Endothelial cell of umbilical vein (primary cell): ENCODE results near the gene DPM2. TPM values are rescaled to one million over a fixed set of nuclear protein-coding genes. Genes with fewer than 3 reads are reported as not detected.

Experiments used
- BruUV-seq: library from RNA; stranded (reverse); fragments of 400-500 nt; replicated peaks from 2 replicates; lab custom pipeline; 2021; lab: Mats Ljungman, UMichigan
- CTCF ChIA-PET: fragments of 300-600, 350-600 bp; sonication (Branson Sonifier 250); formaldehyde crosslinking; loops from one replicate; lab custom pipeline; 2021; ENCODE audit warnings: antibody characterized with exemption, inconsistent platforms; lab: Charles Lee
- POLR2A ChIA-PET: fragments of 300-600, 350-600 bp; sonication (Branson Sonifier 250); formaldehyde crosslinking; loops from one replicate; lab custom pipeline; 2021; ENCODE audit warnings: antibody characterized with exemption, inconsistent platforms; lab: Charles Lee
- DNase-seq: peaks from one replicate; pipeline ENCODE4 v3.0.0-alpha.2; 2011; ENCODE audit warnings: low read depth, low spot score
- FAIRE-seq: peaks from 2 replicates; lab custom pipeline; 2011; peaks lifted over from hg19 to GRCh38; lab: Jason Lieb, UNC
- H2AFZ ChIP-seq: 2 replicates; pipeline ENCODE4 v1.6.0; 2012; ENCODE audit warnings: low read depth, low read length, control low read depth, inconsistent platforms
- H3K27ac ChIP-seq: 2 replicates; pipeline ENCODE4 v1.5.1; 2011; ENCODE audit warnings: low read depth, mild to moderate bottlenecking, control low read depth, low read length, moderate library complexity; ENCODE audit not compliant: insufficient read depth
- H3K27me3 ChIP-seq, 2 experiments: 2 replicates each; pipeline versions ENCODE4 v1.6.0 to v1.6.1; 2011; ENCODE audit warnings: low read length in 2 of 2, mixed read lengths in 1 of 2; ENCODE audit not compliant: control insufficient read depth in 2 of 2, insufficient read depth in 2 of 2
- H3K36me3 ChIP-seq, 2 experiments: 2 replicates in 1 of 2; 3 replicates in 1 of 2; pipeline ENCODE4 v1.5.1; 2011; ENCODE audit warnings: low read length in 2 of 2, mild to moderate bottlenecking in 1 of 2, moderate library complexity in 1 of 2; ENCODE audit not compliant: control insufficient read depth in 2 of 2, insufficient read depth in 2 of 2; ENCODE audit errors: extremely low read depth in 1 of 2
- H3K4me1 ChIP-seq: 3 replicates; pipeline ENCODE4 v1.5.1; 2011; ENCODE audit warnings: mild to moderate bottlenecking, low read length; ENCODE audit not compliant: control insufficient read depth, insufficient read depth; ENCODE audit errors: extremely low read depth
- H3K4me2 ChIP-seq: 2 replicates; pipeline ENCODE4 v1.6.1; 2011; ENCODE audit warnings: low read length, control low read depth, mixed read lengths; ENCODE audit not compliant: insufficient read depth
- H3K4me3 ChIP-seq, 3 experiments: fragments of 200-600 bp in 1 of 3; sonication (generic), shearing (Covaris generic) in 1 of 3; replicated peaks in 1 of 3; 2 replicates each; pipeline ENCODE4 v1.5.1; 2011 to 2016; ENCODE audit warnings: control low read depth in 3 of 3, low read length in 3 of 3, mild to moderate bottlenecking in 2 of 3, inconsistent platforms in 1 of 3, low read depth in 1 of 3, moderate library complexity in 1 of 3; ENCODE audit not compliant: insufficient read depth in 1 of 3
- H3K79me2 ChIP-seq: 2 replicates; pipeline ENCODE4 v1.6.0; 2012; ENCODE audit warnings: low read length, inconsistent platforms; ENCODE audit not compliant: control insufficient read depth, insufficient read depth
- H3K9ac ChIP-seq: replicated peaks from 2 replicates; pipeline ENCODE3; 2011; ENCODE audit warnings: low read length, control low read depth; ENCODE audit not compliant: insufficient read depth; ENCODE audit errors: extremely low read depth
- H3K9me1 ChIP-seq: replicated peaks from 3 replicates; pipeline ENCODE4 v1.6.0; 2011; ENCODE audit warnings: mild to moderate bottlenecking, low read length; ENCODE audit not compliant: control insufficient read depth, insufficient read depth; ENCODE audit errors: extremely low read depth
- H3K9me3 ChIP-seq: replicated peaks from 2 replicates; pipeline ENCODE4 v1.5.1; 2012; ENCODE audit warnings: low read length, inconsistent platforms; ENCODE audit not compliant: control insufficient read depth, insufficient read depth
- H4K20me1 ChIP-seq: replicated peaks from 2 replicates; pipeline ENCODE3; 2011; ENCODE audit warnings: mild to moderate bottlenecking, low read length; ENCODE audit not compliant: control insufficient read depth, insufficient read depth; ENCODE audit errors: extremely low read depth
- FOS ChIP-seq: IDR thresholded peaks from 2 replicates; pipeline ENCODE4 v1.6.1; 2011; ENCODE audit warnings: mild to moderate bottlenecking, low read length, moderate library complexity, borderline replicate concordance; ENCODE audit not compliant: insufficient read depth
- GATA2 ChIP-seq: IDR thresholded peaks from 2 replicates; pipeline ENCODE4 v1.7.0; 2011; ENCODE audit warnings: low read depth, mild to moderate bottlenecking, moderate library complexity, mixed read lengths, low read length; ENCODE audit not compliant: insufficient read length, insufficient read depth
- JUN ChIP-seq: IDR thresholded peaks from 2 replicates; pipeline ENCODE4 v1.6.1; 2011; ENCODE audit warnings: borderline replicate concordance, low read depth; ENCODE audit not compliant: insufficient read length, insufficient read depth
- MYC ChIP-seq: IDR thresholded peaks from one replicate; pipeline ENCODE4 v1.6.1; 2011; ENCODE audit warnings: mild to moderate bottlenecking, low read depth, low read length
- dilution Hi-C: fragments of 300-500 bp; cut with MboI; formaldehyde crosslinking; loops from one replicate; pipeline ENCODE4 v1.15.0; 2019; ENCODE audit warnings: low sequenced_read_pairs; ENCODE audit not compliant: extremely low pct_ligation_motif_present
- intact Hi-C: fragments of 100-400 bp; cut with micrococcal nuclease; formaldehyde crosslinking; loops from one replicate; pipeline ENCODE4 v1.10.0; 2022
- polyA plus RNA-seq, 4 experiments: library from polyadenylated mRNA; depleted of rRNA in 3 of 4; stranded (reverse) in 3 of 4; unstranded in 1 of 4; fragments of >200 nt; gene quantifications; 2 replicates each; pipeline versions ENCODE4 v1.2.1 to v1.2.3, GENCODE V29; 2011 to 2012; ENCODE audit warnings: missing spikeins in 1 of 4
- total RNA-seq: library from RNA; stranded (reverse); gene quantifications from 2 replicates; pipeline ENCODE4 v1.2.3, GENCODE V29; 2021
- TF ChIP-seq, protein P1 (sequence below), 2 donors: IDR thresholded peaks; 1 replicate in 1 of 2; 2 replicates in 1 of 2; pipeline ENCODE4 v1.5.1; 2011; ENCODE audit warnings: low read length in 2 of 2, mild to moderate bottlenecking in 2 of 2, moderate library complexity in 2 of 2, control low read depth in 1 of 2, inconsistent platforms in 1 of 2, low read depth in 1 of 2; ENCODE audit not compliant: insufficient read depth in 1 of 2; ENCODE audit errors: extremely low read depth in 1 of 2
- TF ChIP-seq, protein P2 (sequence below): IDR thresholded peaks from 2 replicates; pipeline ENCODE4 v1.6.1; 2011; ENCODE audit not compliant: insufficient read depth, insufficient read length

The DPM2 gene
- total and polyA plus RNA-seq, 2 donors (not counting 3 experiments of a cell fraction or from before 2014, with no cell fraction given), result 47.9 to 63.9 TPM

DNA sequence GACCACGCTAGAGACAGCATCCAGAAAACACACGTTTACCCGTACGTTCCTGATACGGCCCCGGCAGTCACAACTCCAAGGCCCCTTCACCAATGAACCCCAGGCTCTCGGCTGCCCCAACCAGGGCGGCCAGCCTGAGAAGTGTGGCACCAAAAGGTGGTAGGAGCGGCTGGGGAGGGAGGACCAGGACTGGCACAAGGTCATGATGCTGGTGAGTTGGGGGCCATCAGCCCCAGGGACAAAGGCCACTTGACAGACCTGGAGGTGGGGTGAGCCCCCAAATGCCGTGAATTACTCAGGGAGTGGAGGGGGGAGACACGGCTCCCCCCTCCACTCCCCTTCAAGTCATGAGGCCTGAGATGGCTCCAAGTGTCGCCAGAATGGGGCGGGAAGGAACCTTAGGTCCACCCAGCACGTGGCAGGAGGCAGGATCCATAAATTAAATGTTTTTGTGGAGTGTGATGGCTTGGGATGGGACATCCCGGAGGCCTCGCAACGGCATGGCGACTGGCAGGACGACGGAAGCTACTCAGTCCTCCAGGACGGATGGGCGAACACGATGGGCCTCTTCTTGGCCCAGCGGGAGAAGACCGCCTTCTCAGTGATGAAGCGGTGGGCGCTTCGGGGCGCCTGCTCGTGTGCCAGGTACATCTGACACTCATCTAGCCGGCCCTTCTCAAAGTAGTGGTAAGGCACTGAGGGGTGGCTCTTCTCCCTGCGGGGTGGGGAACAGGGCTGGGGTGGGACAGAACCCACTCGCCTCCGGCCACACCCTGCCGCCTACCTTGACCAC is 29.6 kb downstream of the DPM2 start:
- DNase-seq (no peak), FAIRE-seq (no peak)
- H3K27me3 ChIP-seq, result no peaks in the 10 kb centered on the region
- BruUV-seq, result no TSS peak
- H3K9me1 ChIP-seq, result no peaks in the 10 kb centered on the region
- dilution Hi-C loops (no loop called here), intact Hi-C loops (no loop called here)
- H3K79me2 ChIP-seq, result no peaks in the 10 kb centered on the region
- H3K4me2 ChIP-seq, result no peak overlapping the region
- POLR2A ChIA-PET, result no interaction called here
- no peak overlapping the region for H3K27ac ChIP-seq
- no peak overlapping the region for H2AFZ ChIP-seq
- peaks cover 0 to 21% of the 10 kb centered on the region in 2 experiments for H3K36me3 ChIP-seq
- CTCF ChIA-PET, result no interaction called here
- H3K4me1 ChIP-seq, result peaks cover 40% of the 10 kb centered on the region
- no peaks in the 10 kb centered on the region for H4K20me1 ChIP-seq
- H3K9ac ChIP-seq, result no peak overlapping the region
- no peaks in the 10 kb centered on the region for H3K9me3 ChIP-seq
- TF ChIP-seq MYC (no peak), FOS (no peak), JUN (no peak), GATA2 (no peak)
- TF ChIP-seq, protein P1, sequence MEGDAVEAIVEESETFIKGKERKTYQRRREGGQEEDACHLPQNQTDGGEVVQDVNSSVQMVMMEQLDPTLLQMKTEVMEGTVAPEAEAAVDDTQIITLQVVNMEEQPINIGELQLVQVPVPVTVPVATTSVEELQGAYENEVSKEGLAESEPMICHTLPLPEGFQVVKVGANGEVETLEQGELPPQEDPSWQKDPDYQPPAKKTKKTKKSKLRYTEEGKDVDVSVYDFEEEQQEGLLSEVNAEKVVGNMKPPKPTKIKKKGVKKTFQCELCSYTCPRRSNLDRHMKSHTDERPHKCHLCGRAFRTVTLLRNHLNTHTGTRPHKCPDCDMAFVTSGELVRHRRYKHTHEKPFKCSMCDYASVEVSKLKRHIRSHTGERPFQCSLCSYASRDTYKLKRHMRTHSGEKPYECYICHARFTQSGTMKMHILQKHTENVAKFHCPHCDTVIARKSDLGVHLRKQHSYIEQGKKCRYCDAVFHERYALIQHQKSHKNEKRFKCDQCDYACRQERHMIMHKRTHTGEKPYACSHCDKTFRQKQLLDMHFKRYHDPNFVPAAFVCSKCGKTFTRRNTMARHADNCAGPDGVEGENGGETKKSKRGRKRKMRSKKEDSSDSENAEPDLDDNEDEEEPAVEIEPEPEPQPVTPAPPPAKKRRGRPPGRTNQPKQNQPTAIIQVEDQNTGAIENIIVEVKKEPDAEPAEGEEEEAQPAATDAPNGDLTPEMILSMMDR (IDR thresholded peaks at IDR 0.05; ENCODE audit: extremely low read depth in 1 of 2, insufficient read depth in 1 of 2, low read depth in 1 of 2, low read length in 2 of 2), result no peak
- TF ChIP-seq, protein P2, sequence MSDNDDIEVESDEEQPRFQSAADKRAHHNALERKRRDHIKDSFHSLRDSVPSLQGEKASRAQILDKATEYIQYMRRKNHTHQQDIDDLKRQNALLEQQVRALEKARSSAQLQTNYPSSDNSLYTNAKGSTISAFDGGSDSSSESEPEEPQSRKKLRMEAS, result no peak
- no peak overlapping the region for H3K4me3 ChIP-seq
